ENCODE data around the gene RREB1. TPM values are rescaled to one million over a fixed set of nuclear protein-coding genes. Genes with fewer than 3 reads are reported as not detected.

RREB1 gene
- total and polyA plus RNA-seq, 2 donors (not counting 3 experiments of a cell fraction or from before 2014, with no cell fraction given) = 3.7 to 33.0 TPM

- Histone ChIP-seq H3K27me3 (ENCODE audit: control insufficient read depth in 2 of 2, insufficient read depth in 2 of 2, low read length in 2 of 2) (no peaks in the 10 kb centered on the region), H3K79me2 (ENCODE audit: control insufficient read depth, insufficient read depth, low read length) (peaks cover 81% of the 10 kb centered on the region), H3K9me3 (replicated peaks; ENCODE audit: control insufficient read depth, insufficient read depth, low read length) (no peaks in the 10 kb centered on the region), H3K36me3 (ENCODE audit: control insufficient read depth in 2 of 2, extremely low read depth in 1 of 2, insufficient read depth in 2 of 2, low read length in 2 of 2) (no peaks in the 10 kb centered on the region), H3K9me1 (replicated peaks; ENCODE audit: control insufficient read depth, extremely low read depth, insufficient read depth, low read length) (no peaks in the 10 kb centered on the region), H3K4me3 (replicated peaks in 1 of 3; ENCODE audit: insufficient read depth in 1 of 3, low read depth in 1 of 3, low read length in 3 of 3) (no peak overlapping the region), H4K20me1 (replicated peaks; ENCODE audit: control insufficient read depth, extremely low read depth, insufficient read depth, low read length) (peaks cover 2% of the 10 kb centered on the region), H3K4me2 (ENCODE audit: insufficient read depth, low read length) (no peak overlapping the region), H3K27ac (ENCODE audit: insufficient read depth, low read depth, low read length) (no peak overlapping the region), H3K9ac (replicated peaks; ENCODE audit: extremely low read depth, insufficient read depth, low read length) (no peak overlapping the region), H3K4me1 (ENCODE audit: control insufficient read depth, extremely low read depth, insufficient read depth, low read length) (peaks cover 19% of the 10 kb centered on the region), H2AFZ (ENCODE audit: low read depth, low read length) (no peak overlapping the region)
- FAIRE-seq (no peak), DNase-seq (ENCODE audit: low read depth, low spot score) (no peak)
- BruUV-seq (replicated peaks) = no TSS peak
- ChIA-PET CTCF (interaction anchor here (0.5 kb wide), 1 partner anchor 31 kb away, joined by 5 read pairs; no protein-coding TSS in a partner anchor), POLR2A (interaction anchor here (1.0 kb wide), 1 partner anchor 37 kb away, joined by 4 read pairs; the partner anchor contains the start of gene RREB1)
- TF ChIP-seq MAX (IDR thresholded peaks at IDR 0.05; ENCODE audit: insufficient read depth, insufficient read length) (no peak), CTCF (IDR thresholded peaks at IDR 0.05; ENCODE audit: extremely low read depth in 1 of 2, insufficient read depth in 1 of 2, low read depth in 1 of 2, low read length in 2 of 2) (no peak), POLR2AphosphoS5 (IDR thresholded peaks at IDR 0.05; ENCODE audit: insufficient read depth, low read depth, low read length) (no peak), JUN (IDR thresholded peaks at IDR 0.05; ENCODE audit: borderline replicate concordance, insufficient read depth, insufficient read length, low read depth) (no peak), MYC (IDR thresholded peaks at IDR 0.05; ENCODE audit: low read depth, low read length) (no peak), GATA2 (IDR thresholded peaks at IDR 0.05; ENCODE audit: insufficient read depth, insufficient read length, low read depth, low read length) (no peak), POLR2A (IDR thresholded peaks at IDR 0.05; ENCODE audit: low read depth, low read length) (no peak)
- dilution Hi-C loops (cut with MboI; ENCODE audit: extremely low pct_ligation_motif_present, low sequenced_read_pairs) = no loop called here
- intact Hi-C loops (cut with micrococcal nuclease) = no loop called here
Observed at GRCh38 chr6:7145585-7145884, 37.8 kb downstream of the RREB1 start.

All from endothelial cell of umbilical vein (primary cell).